PFSK-1 (cell line): ENCODE data around the gene SEMA4B.

Experiments used
- FOXP2 ChIP-seq: optimal IDR thresholded peaks from 2 replicates; pipeline ENCODE3; 2011; ENCODE audit warnings: borderline replicate concordance, control low read depth, inconsistent platforms; ENCODE audit not compliant: insufficient read depth; ENCODE audit errors: extremely low read length, extremely low read depth
- POLR2AphosphoS5 ChIP-seq: IDR thresholded peaks from 2 replicates; pipeline ENCODE4 v1.6.1; 2012; ENCODE audit warnings: low read depth, mild to moderate bottlenecking, control low read depth, low read length, moderate library complexity
- REST ChIP-seq, 2 experiments: IDR thresholded peaks; 2 replicates each; pipeline versions ENCODE4 v1.6.1 to v1.8.0; 2011 to 2012; ENCODE audit warnings: low read depth in 2 of 2, low read length in 2 of 2, control low read depth in 1 of 2, inconsistent platforms in 1 of 2, mild to moderate bottlenecking in 1 of 2, moderate library complexity in 1 of 2; ENCODE audit not compliant: insufficient read depth in 1 of 2
- SIN3A ChIP-seq: IDR thresholded peaks from 2 replicates; pipeline ENCODE4 v1.6.1; 2012; ENCODE audit warnings: mild to moderate bottlenecking, low read length, moderate library complexity, borderline replicate concordance; ENCODE audit not compliant: insufficient read depth
- TAF1 ChIP-seq: IDR thresholded peaks from 2 replicates; pipeline ENCODE4 v1.6.1; 2012; ENCODE audit warnings: low read length, control low read depth, borderline replicate concordance; ENCODE audit not compliant: insufficient read depth

Gene SEMA4B

DNA sequence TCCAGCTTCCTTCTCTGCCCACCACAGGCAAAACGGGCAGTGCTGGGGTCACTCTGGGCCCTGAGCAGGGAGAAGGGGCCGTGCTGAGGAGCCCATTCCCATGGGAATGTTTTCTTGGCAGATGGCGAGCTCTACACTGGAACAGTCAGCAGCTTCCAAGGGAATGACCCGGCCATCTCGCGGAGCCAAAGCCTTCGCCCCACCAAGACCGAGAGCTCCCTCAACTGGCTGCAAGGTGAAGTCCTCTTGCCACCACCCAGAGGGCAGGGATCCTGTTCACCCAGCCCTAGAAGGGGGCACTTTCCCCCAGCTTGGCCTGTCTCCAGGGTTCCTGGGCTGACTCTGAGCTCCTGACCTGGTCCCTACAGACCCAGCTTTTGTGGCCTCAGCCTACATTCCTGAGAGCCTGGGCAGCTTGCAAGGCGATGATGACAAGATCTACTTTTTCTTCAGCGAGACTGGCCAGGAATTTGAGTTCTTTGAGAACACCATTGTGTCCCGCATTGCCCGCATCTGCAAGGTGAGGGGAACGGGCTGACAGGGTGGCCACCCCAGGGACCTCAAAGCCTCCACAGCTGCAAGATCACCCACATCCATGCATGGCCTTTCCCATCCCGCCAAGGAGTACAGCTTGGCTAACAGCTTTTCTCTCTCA, 20.2 kb downstream of the SEMA4B start:
- no peak for TF ChIP-seq POLR2AphosphoS5
- no peak for TF ChIP-seq TAF1
- TF ChIP-seq SIN3A = no peak
- no peak for TF ChIP-seq REST (IDR thresholded peaks at IDR 0.05; ENCODE audit: insufficient read depth in 1 of 2, low read depth in 2 of 2, low read length in 2 of 2)
- TF ChIP-seq FOXP2 = no peak

GRCh38 chr15:90222547-90222946, 21.4 kb downstream of the SEMA4B start:
- TF ChIP-seq POLR2AphosphoS5 (no peak), SIN3A (no peak), FOXP2 (no peak), REST (IDR thresholded peaks at IDR 0.05; ENCODE audit: insufficient read depth in 1 of 2, low read depth in 2 of 2, low read length in 2 of 2) (no peak), TAF1 (no peak)

DNA sequence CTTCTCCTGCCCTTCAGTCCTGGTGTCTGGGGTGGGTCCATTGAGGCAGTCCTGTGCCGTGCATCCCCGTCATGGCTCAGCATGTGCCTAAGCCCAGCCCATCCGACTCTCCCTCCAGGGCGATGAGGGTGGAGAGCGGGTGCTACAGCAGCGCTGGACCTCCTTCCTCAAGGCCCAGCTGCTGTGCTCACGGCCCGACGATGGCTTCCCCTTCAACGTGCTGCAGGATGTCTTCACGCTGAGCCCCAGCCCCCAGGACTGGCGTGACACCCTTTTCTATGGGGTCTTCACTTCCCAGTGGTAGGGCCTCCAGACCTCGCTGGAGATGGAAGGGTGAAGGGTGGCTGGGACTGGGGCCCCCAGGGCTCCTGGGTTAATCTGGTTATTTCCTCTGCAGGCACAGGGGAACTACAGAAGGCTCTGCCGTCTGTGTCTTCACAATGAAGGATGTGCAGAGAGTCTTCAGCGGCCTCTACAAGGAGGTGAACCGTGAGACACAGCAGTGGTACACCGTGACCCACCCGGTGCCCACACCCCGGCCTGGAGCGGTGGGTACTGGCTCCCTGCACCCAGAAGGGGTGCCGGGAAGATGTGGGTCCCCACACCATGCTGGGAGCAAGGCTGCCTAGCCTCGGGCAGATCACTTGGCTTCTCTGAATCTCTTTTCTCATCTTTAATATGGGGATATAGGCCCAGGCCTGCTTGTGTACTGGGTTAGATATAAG, 22.5 kb downstream of the SEMA4B start:
- TF ChIP-seq FOXP2 (no peak), SIN3A (no peak), TAF1 (no peak), REST (IDR thresholded peaks at IDR 0.05; ENCODE audit: insufficient read depth in 1 of 2, low read depth in 2 of 2, low read length in 2 of 2) (no peak), POLR2AphosphoS5 (no peak)

DNA sequence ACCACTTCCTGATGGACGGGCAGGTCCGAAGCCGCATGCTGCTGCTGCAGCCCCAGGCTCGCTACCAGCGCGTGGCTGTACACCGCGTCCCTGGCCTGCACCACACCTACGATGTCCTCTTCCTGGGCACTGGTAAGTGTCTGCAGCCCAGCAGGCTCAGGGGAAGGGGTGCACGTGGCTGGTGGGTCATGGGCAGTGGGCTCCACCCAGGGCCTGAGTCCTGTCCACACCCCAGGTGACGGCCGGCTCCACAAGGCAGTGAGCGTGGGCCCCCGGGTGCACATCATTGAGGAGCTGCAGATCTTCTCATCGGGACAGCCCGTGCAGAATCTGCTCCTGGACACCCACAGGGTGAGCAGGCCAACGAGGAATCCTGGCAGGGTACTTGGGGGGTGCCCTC, 23.9 kb downstream of the SEMA4B start:
- TF ChIP-seq FOXP2 = no peak
- no peak for TF ChIP-seq SIN3A
- TF ChIP-seq REST (IDR thresholded peaks at IDR 0.05; ENCODE audit: insufficient read depth in 1 of 2, low read depth in 2 of 2, low read length in 2 of 2) = no peak
- TF ChIP-seq TAF1 = no peak
- TF ChIP-seq POLR2AphosphoS5 = no peak
